Pancreas (tissue), 10 donors: ENCODE data around the gene LTBP2. TPM values are rescaled to one million over a fixed set of nuclear protein-coding genes. Genes with fewer than 3 reads are reported as not detected.
A peak's percentile ranks its signal among the peaks of the same experiment; 100 is the strongest.

Source experiments
- ATAC-seq, 4 donors: fragments of 200-7000 bp; cut with Tn5 transposase; one replicate each; pipeline versions ENCODE4 v1.8.0 to v1.9.1; 2020; ENCODE audit warnings: mild to moderate bottlenecking in 4 of 4, moderate library complexity in 4 of 4
- DNase-seq, 6 donors: peaks; one replicate each; pipeline ENCODE4 v3.0.0-alpha.2; 2020
- FAIRE-seq: peaks from 2 replicates; lab custom pipeline; 2012; peaks lifted over from hg19 to GRCh38; lab: Jason Lieb, UNC
- H3K27ac ChIP-seq, 4 donors: fragments of 200-600 bp; sonication (generic); 1 replicate in 3 of 4; 2 replicates in 1 of 4; pipeline versions ENCODE4 v1.5.0 to v1.8.0; 2020
- H3K27me3 ChIP-seq, 4 donors: fragments of 200-600 bp; one replicate each; pipeline ENCODE4 v1.8.0; 2021
- H3K36me3 ChIP-seq, 3 donors: fragments of 200-600 bp; sonication (generic) in 1 of 3; one replicate each; pipeline versions ENCODE4 v1.5.0 to v1.8.0; 2020 to 2021
- H3K4me1 ChIP-seq, 3 donors: fragments of 200-600 bp; one replicate each; pipeline ENCODE4 v1.8.0; 2021
- H3K4me3 ChIP-seq, 4 donors: fragments of 200-600 bp; sonication (generic) in 2 of 4; one replicate each; pipeline versions ENCODE4 v1.5.0 to v1.8.0; 2020 to 2021
- H3K9me3 ChIP-seq, 4 donors: fragments of 200-600 bp; one replicate each; pipeline ENCODE4 v1.8.0; 2021
- CTCF ChIP-seq, 4 donors: fragments of 200-600 bp; sonication (generic) in 3 of 4; IDR thresholded peaks; one replicate each; pipeline versions ENCODE4 v1.5.0 to v1.8.0; 2021; ENCODE audit warnings: antibody characterized with exemption in 4 of 4
- WGBS, 2 donors: extraction: QIAGEN DNeasy Blood & Tissue Kit; methylation state at CpG; one replicate each; pipeline ENCODE4 v1.1.7; 2013; 5-methylcytosine and 5-hydroxymethylcytosine counted together
- intact Hi-C, 3 donors: fragments of 100-400 bp; cut with DNase I; formaldehyde crosslinking; loops; one replicate each; pipeline versions ENCODE4 v1.11.1 to v1.14.2; 2022
- polyA plus RNA-seq, 2 donors: library from polyadenylated mRNA; stranded (reverse); fragments of 200-250 nt; gene quantifications; one replicate each; pipeline ENCODE4 v1.2.3, GENCODE V29; 2013
- total RNA-seq, 6 donors: library from RNA; stranded (reverse); fragmentation: NEBNext Ultra II Directional in 4 of 6; extraction: Animal tissue kit (Norgen Biotek cat#: 25700) in 4 of 6; gene quantifications; one replicate each; pipeline versions ENCODE4 v1.2.1 to v1.2.4, GENCODE V29; 2021 to 2023
- donor health status: healthy with polysubstance abuse.
- donor health status: DM: no; HTN: no; CAD: no; lungs with moderate emphysema.
- donor health status: DM: no; HTN: no; CAD: no.
- donor health status: control.
- donor health status: control.
- donor health status: Bipolar disorder and iron deficiency.
- donor health status: DM: yes; HTN: yes; CAD: no.
- donor health status: DM: no; HTN: no; CAD: no.
- donor health status: DM: no; HTN: no; CAD: no.
- donor health status: DM: yes; HTN: yes; CAD: no.

The LTBP2 gene
- total and polyA plus RNA-seq, 8 donors: 1.8 to 18.1 (median 4.7) TPM

- WGBS, 2 donors: 61 to 70% methylated on average over 5 of the region's 5 CpGs
- Histone ChIP-seq H3K36me3 (no peaks in the 10 kb centered on the region), H3K9me3 (no peaks in the 10 kb centered on the region), H3K4me3 (no peak overlapping the region), H3K27ac (no peak overlapping the region), H3K4me1 (no peaks in the 10 kb centered on the region), H3K27me3 (no peaks in the 10 kb centered on the region)
- FAIRE-seq (no peak), ATAC-seq (peak in 3 of 4 donors; percentile 44 to 52 (median 44)), DNase-seq (no peak)
- no peak for TF ChIP-seq CTCF (IDR thresholded peaks at IDR 0.05)
- intact Hi-C loops: no loop called here
Measured at GRCh38 chr14:74531467-74531866, 80.6 kb downstream of the LTBP2 start.

GRCh38 chr14:74531006-74531405 is 81.0 kb downstream of the LTBP2 start:
- Histone ChIP-seq H3K9me3 (no peaks in the 10 kb centered on the region), H3K4me1 (no peaks in the 10 kb centered on the region), H3K4me3 (no peak overlapping the region), H3K36me3 (no peaks in the 10 kb centered on the region), H3K27ac (no peak overlapping the region), H3K27me3 (no peaks in the 10 kb centered on the region)
- TF ChIP-seq CTCF (IDR thresholded peaks at IDR 0.05): no peak
- no peak for ATAC-seq
- WGBS, 2 donors: 85 to 92% methylated on average over 3 of the region's 3 CpGs
- FAIRE-seq: no peak
- intact Hi-C loops: no loop called here
- no peak for DNase-seq

GRCh38 chr14:74528886-74529285 is 83.2 kb downstream of the LTBP2 start:
- H3K4me3 ChIP-seq: no peak overlapping the region
- no peaks in the 10 kb centered on the region for H3K9me3 ChIP-seq
- WGBS, 2 donors: 85% methylated on average over 10 of the region's 10 CpGs
- no peaks in the 10 kb centered on the region for H3K4me1 ChIP-seq
- FAIRE-seq (no peak), ATAC-seq (no peak), DNase-seq (no peak)
- no peaks in the 10 kb centered on the region for H3K27me3 ChIP-seq
- no peaks in the 10 kb centered on the region for H3K36me3 ChIP-seq
- no peak for TF ChIP-seq CTCF (IDR thresholded peaks at IDR 0.05)
- intact Hi-C loops: no loop called here
- no peak overlapping the region for H3K27ac ChIP-seq

GRCh38 chr14:74528406-74528805 is 83.6 kb downstream of the LTBP2 start:
- TF ChIP-seq CTCF (IDR thresholded peaks at IDR 0.05): no peak
- FAIRE-seq: no peak
- no peak overlapping the region for H3K4me3 ChIP-seq
- intact Hi-C loops: no loop called here
- ATAC-seq: no peak
- no peaks in the 10 kb centered on the region for H3K9me3 ChIP-seq
- no peaks in the 10 kb centered on the region for H3K27me3 ChIP-seq
- no peaks in the 10 kb centered on the region for H3K36me3 ChIP-seq
- no peaks in the 10 kb centered on the region for H3K4me1 ChIP-seq
- no peak for DNase-seq
- H3K27ac ChIP-seq: no peak overlapping the region
- 88 to 94% methylated on average over 13 to 14 of the region's 14 CpGs for WGBS, 2 donors

- no peak overlapping the region for H3K4me3 ChIP-seq
- no peaks in the 10 kb centered on the region for H3K4me1 ChIP-seq
- H3K36me3 ChIP-seq: no peaks in the 10 kb centered on the region
- intact Hi-C loops: no loop called here
- TF ChIP-seq CTCF (IDR thresholded peaks at IDR 0.05): no peak
- no peaks in the 10 kb centered on the region for H3K9me3 ChIP-seq
- no peak for DNase-seq
- FAIRE-seq: no peak
- no peak for ATAC-seq
- WGBS, 2 donors: 78 to 86% methylated on average over 10 of the region's 10 CpGs
- no peaks in the 10 kb centered on the region for H3K27me3 ChIP-seq
- no peak overlapping the region for H3K27ac ChIP-seq
Measured at GRCh38 chr14:74527736-74528280, 84.2 kb downstream of the LTBP2 start.
